HG03558 (cell line): ENCODE measurements around the gene DHRS3.
"Not testable (repeated sequence)": the region's sequence is repeated elsewhere in the genome, so short reads cannot be mapped to it uniquely, and the experiment has no call there.

Experiments
- ATAC-seq: cut with Tn5 transposase; IDR thresholded peaks from one replicate; pipeline ENCODE4 v1.9.1; 2021; ENCODE audit warnings: moderate number of reproducible peaks; ENCODE audit not compliant: unreplicated experiment; ENCODE audit errors: extremely low read depth

The DHRS3 gene

DNA sequence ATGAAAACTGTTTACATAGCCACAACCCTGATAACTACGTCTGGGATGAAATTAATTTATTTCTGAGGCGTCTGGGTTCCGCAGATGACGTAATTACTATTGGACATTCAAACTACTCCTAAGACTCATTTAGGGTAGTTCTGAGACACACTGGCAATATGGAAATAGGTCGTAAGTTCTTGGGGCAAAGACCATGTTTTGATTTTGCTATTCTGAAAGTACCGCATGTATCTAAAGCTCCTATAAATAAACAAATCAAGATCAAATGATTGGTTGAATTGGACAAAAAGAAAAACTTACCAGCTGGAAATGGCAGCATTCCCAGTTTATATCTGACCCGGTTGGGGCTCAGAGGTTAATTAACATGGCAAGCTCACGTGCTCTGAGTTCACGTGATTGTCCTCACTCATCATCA lies 74.3 kb downstream of the DHRS3 start:
- ATAC-seq: no peak

DNA sequence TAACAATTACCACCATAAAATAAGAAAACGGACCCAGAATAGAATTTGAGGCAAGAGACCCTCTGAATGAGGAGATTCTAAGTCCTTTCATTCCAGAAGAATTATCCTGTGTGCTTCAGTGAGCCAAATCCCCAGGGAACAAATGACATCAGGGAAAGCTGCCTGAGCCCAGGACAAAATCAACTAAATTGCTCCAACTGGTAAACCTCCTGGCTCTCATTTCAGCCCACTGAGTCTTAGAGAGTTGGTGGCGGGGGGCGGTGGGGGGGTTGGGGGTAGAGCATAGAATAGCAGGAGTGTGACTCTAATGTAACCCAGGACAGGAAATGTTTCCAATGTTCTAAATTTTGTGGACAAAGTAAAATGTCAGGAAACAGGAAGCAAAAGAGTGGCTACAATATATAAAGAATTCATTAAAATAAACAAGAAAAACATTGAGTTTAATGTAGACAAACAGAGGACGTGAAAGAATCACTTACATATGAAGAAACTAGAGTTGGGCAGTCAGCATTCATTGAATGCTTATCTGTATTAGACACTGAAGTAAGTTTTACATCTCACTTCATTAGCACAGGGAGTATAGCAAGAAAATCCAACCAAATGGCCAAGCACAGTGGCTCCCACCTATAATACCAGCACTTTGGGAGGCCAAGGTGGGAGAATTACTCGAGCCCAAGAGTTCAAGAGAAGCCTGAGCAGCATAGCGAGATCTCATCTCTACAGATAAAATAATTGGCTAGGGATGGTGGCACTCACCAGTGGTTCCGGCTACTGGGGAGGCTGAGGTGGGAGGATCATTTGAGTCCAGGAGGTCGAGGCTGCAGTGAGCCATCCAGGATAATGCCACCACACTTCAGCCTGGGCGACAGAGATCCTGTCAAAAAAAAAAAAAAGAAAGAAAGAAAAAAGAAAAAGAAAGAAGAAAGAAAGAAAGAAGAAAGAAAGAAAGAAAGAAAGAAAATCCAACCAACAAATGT lies 75.1 kb downstream of the DHRS3 start:
- ATAC-seq: no peak

DNA sequence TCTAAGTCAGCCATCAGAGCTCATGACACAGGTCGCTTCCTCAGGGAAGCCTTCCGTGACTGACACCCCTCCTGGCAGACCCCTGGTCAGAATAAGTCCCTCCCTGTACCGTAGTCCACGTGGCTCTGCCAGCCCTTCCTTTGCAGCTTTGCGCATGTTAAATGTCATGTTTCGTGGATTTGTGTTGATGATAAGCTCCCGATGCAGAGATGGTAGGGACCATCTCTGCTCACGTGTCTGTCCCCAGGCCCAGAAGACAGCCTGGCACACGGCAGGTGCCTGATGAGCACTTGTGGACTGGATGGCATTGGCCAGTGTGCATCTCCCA lies 75.9 kb downstream of the DHRS3 start:
- no peak for ATAC-seq

DNA sequence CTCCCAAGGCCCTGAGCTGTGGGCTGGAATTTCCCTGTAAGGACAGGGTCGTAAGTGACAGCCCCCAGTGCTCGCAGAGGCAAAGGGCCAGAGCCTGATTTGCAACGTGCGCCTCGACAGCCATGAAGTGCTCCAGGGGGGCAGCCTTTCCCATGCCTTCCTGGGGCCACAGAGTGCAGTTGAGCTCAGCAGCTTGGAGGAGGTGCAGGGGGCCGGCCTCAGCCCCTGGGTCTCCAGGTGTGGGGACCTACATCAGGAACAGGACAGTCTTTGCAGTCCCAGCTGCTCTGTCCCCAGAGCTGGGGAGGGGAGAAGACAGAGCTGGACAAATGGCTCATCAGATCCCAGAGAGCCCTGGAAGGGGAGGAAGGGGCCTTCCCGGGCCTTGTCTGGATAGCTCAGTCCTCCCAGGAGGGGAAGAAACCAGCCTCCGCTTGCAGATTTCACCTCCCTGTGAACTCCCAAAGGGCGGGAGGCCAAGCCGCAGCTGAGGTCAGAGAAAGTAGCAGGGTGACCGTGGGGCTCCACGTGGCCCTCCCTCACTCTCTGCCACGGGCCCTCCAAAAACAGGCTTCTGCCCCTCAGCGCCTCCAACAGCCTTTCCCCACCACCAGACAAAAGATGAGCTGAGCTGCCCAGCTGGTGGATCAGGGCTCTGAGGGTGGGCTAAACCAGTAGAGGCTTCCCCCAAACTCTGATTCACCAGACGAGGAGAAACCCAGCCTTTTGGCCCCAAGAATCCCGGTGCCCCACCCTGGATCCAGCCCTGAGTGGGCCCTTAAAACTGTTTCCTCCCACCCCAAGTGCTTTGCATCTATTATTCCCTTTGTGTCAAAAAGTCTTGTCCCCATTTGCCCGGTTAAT lies 76.5 kb downstream of the DHRS3 start:
- no peak for ATAC-seq

DNA sequence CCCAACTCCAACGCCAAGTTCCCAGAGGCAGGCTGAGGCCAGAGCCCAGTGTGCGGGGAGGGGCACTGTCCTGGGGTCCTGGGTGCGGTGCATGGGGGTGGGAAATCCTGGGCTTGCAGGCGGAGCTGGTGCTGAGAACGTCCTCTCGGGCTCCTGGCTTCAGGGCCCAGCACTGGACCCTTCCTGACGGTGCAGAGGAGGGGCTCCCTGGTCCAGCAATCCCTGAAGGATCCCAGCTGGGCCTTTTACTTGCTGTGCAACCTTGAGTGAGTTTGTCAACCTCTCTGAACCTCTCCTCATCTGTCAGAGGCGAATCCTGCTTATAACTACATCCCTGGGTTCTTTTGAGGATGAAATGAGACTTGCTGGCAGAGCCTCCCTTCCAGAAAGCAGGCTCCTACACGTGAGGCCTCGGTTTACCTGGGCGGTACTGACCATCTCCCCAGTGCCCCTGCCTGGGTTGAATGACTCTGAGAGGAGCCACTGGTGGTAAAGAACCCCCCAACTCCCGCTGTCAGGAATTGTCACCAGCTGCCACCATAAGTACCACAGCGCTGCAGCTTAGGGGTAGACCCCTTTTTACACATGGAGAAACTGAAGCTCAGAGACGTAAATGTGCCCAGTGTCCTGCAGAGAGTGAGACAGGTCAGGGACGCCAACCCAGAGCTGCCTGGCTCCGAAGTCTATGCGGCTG lies 77.3 kb downstream of the DHRS3 start:
- ATAC-seq: no peak

DNA sequence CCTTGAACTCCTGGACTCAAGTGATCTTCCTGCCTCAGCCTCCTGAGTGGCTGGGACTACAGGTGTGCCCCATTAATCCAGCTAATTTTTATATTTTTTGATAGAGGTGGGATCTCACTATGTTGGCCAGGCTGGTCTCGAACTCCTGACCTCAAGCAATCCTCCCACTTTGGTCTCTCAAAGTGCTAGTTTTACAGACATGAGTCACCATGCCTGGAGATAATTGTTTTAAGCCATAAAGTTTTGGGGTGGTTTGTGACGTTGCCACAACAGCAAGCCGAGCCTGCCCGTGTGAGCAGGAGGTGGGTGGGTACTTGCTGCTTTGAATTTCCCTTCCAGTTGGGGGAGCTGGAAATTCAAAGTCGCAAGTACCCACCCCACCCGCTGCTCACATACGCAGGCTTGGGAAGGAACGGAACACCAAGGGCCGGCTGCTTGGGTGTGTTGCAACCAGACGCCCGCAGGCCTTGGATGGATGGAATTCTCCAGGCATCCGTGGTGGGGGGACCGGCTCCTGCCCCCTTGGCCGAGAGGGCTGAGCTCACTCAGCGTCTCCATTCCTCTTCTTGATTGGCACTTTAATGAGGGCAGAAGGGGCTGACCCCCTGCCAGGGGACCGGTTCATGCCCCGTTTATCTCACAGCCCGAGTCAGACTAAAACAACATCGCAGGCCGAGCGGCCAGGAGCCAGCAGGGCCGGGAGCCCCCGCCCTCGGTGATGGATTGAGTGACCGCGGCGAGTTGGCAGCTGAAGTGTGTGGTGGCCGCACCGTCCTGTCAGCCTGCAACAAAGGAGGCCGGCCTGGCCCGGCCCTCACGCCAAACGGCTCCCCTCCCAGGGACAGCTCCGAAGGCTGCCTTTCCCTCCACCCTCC lies 78.1 kb downstream of the DHRS3 start:
- no peak for ATAC-seq

DNA sequence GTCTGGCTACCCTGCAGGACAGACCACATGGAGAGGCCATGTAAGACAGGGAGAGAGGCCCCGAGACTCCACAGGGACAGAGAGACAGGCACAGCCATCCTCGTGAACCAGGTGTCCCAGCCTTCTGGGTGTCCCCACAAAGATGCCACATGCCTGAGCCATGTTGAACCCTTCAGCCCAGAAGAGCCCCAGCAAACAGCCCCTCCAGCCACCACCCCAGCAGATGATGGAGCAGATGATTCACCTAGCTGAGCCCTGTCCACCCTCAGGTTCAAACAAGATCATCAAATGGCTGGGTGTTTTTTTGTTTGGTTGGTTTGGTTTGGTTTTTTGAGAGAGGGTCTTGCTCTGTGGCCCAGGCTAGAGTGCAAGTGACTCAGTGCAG lies 78.7 kb downstream of the DHRS3 start:
- ATAC-seq: no peak

DNA sequence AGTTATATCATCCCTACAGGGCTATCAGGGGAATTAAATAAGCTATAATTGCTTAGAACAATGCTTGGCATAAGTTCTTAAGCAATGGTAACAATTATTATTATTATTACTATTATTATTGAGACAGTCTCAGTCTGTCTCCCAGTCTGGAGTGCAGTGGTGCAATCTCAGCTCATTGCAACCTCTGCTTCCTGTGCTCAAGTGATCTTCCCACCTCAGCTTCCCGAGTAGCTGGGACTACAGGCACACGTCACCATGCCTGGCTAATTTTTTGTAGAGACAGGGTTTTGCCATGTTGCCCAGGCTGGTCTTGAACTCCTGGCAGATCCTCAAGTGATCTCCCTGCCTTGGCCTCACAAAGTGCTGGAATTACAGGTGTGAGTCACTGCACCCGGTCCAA lies 79.5 kb downstream of the DHRS3 start:
- not testable (repeated sequence) for ATAC-seq

DNA sequence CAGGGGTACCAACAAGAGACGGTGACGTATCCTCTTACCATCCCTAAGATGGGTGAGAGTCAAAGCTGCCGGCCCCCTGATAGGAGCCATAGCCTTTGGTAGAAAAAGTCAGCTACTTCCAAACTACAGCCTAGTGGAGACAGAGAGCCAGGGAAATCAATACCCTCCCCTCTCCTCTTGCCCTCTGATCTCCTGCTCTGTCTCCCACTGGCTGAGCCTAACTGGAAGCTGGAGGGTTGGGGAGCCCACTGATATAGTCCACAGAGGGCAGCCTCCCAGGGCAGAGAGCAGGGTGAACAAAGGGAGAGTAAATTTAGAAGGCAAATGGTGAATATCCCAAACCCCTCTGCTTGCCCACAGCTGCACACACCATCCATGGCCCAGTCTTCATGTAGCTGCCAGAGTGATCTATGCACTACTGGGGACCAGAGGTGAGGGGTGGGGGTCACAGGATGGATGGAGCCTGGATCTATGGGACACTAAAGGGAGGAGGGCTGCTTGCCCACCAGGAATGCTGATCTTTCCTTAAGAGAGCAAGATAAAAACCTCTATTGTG lies 80.0 kb downstream of the DHRS3 start:
- ATAC-seq: no peak

DNA sequence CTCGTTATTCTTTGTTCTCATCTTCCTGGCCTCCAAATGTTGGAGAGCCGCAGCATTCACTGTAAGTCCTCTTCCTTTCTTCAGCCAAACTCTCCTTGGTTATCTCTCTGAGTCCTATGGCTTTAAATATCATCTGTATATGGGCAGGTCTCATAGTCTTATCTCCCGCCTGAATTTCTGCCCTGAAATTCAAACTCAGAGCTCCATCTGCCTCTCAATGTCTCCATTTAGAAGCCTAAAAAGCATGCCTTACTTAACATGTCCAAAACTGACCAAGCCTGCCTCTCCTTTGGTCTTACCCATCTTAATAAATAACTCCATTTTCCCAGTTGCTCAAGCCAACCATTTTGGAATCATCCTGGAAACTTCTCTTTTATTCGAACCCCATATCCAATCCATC lies 80.7 kb downstream of the DHRS3 start:
- ATAC-seq: no peak

DNA sequence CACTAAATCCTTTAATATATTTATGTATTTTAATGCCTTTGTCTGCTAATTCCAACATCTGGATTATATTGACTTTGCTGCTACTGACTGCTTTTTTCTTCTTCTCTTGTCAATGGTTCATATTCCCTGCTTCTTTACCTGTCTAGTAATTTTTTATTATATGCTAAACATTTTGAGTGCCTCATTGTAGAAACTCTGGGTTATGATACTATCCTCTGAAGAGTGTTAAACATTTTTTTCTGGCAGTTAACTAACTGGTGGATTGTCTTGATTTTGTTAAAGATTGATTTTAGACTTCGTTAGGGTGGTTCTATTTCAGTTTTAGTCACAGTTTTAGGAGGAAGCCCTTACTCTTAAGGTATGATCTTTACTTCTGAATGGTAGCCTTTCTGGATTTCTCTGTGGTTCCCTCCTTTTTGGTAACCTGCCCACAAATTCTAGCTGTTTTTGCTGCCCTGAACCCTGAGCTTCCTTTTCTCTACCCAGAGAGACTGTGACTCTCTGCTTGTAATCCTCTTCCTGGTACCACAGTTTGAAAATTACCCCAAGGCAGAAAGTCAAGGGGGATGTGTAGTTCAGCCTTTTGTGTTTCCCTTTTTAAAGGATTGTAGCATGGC lies 81.9 kb downstream of the DHRS3 start:
- ATAC-seq: no peak

DNA sequence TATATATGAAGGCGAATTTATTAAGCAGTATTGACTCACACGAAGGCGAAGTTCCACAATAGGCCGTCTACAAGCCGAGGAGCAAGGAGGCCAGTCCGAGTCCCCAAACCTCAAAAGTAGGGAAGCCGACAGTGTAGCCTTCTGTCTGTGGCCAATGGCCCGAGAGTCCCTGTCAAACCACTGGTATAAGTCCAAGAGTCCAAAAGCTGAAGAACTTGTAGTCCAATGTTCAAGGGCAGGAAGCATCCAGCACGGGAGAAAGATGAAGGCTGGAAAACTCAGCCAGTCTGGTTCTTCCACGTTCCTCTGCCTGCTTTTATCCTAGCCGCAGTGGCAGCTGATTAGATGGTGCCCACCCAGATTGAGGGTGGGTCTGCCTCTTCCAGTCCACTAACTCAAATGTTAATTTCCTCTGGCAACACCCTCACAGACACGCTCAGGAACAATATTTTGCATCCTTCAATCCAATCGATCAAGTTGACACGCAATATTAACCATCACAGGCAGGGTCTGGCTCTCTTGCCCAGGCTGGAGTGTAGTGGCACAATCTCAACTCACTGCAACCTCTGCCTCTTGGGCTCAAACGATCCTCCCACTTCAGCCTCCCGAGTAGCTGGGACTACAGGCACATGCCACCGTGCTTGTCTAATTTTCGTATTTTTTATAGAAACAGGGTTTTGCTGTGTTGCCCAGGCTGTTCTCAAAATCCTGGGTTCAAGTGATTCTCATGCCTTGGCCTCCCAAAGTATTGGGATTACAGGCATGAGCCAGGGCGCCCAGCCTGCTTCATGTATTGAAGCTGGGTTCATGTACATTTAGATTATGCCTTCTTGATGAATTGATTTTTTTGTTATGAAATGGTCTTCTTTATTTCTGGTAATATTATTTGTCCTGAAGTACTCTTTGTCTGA lies 85.3 kb downstream of the DHRS3 start:
- no peak for ATAC-seq

DNA sequence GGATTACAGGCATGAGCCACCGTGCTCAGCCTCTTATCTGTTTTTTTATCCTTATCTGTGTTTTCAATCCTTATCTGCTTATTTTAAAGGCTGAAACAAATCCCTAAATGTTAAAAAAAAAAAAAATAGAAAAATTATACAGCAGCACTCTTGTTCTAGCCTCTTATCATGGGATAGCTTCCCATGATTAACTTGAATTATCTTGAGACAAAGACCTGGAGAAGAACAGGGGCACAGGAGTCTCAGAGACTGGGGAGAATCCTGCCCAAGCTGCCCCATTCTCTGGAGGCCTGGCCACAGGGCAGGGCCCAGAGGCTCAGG lies 86.9 kb downstream of the DHRS3 start:
- no peak for ATAC-seq

DNA sequence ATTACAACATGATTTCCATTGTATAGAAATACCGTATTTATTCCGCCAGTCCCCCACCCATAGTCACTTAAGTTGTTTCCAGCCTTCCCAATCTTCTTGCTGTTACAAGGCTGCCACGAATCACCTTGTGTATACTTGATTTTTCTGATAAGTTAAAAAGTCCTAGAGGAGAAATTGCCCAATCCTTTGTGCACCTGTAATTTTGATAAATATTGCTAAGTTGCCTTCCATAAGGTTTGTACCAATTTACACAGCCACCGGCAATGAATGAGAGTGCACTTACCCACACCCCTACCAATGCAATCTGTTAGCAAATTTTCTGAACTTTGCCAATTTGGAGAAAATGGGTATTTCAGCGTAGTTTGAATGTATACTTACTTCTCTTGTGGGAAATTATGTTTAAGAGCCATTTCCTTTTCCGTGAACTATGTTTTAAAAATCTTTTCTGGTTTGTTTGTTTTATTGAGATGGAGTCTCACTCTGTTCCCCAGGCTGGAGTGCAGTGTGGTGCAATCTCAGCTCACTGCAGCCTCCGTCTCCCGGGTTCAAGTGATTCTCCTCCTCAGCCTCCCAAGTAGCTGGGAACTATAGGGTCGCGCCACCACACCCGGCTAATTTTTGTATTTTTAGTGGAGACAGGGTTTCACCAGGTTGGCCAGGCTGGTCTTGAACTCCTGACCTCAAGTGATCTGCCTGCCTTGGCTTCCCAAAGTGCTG lies 87.4 kb downstream of the DHRS3 start:
- ATAC-seq: no peak

DNA sequence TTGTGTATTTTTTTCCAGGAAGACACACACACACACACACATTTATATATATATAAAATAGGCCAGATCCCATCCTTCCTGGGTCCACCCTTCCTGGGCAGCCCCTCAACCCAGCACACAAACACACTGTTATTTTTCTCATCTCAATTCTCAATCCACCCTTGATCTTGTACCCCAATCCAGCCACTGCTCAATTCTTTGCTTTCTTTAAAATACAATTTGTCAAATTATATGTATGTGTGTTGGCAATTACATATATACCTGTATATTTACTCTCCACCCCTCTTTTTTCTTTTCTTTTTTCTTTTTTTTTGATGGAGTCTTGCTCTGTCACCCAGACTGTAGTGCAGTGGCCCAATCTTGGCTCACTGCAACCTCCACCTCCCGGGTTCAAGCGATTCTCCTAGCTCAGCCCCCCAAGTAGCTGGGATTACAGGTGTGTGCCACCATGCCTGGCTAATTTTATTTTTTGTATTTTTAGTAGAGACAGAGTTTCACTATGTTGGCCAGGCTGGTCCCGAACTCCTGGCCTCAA lies 88.3 kb downstream of the DHRS3 start:
- no peak for ATAC-seq

DNA sequence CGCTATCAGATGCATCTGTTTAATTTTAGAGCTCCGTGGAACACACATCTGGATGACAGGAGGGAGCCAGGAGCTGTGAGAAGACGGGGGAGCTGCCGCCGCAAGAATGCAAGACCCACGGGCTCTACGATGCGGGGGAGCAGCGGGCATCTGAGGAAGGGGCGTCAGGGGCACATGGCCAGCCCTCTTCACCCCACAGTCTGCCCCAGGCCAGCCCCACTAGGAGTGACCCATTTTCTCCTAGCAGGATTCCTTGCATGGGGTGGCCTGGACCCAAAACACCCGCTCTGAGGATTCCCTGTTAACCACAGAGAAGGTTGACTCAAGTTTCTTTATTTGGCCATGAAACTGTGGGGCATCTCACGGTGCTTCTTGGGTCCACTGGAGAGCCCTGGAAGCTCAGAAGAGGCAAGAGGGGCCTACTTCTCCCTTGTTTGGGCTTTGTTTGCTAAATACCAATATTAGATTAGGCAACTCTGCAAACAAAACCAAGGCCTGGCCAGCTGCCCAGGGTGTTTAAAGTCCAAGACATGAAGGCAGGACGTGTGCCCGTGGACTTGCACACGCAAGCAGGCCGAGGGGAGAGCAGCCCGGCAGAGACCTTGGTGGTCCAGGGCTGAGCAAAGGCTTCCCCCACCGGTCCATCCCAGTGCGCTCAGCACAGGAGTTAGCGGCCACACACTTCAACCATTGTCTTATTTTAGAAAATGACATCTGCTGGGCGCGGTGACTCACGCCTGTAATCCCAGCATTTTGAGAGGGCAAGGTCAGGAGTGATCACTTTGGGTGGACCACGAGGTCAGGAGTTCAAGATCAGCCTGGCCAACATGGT lies 89.8 kb downstream of the DHRS3 start:
- ATAC-seq: no peak

DNA sequence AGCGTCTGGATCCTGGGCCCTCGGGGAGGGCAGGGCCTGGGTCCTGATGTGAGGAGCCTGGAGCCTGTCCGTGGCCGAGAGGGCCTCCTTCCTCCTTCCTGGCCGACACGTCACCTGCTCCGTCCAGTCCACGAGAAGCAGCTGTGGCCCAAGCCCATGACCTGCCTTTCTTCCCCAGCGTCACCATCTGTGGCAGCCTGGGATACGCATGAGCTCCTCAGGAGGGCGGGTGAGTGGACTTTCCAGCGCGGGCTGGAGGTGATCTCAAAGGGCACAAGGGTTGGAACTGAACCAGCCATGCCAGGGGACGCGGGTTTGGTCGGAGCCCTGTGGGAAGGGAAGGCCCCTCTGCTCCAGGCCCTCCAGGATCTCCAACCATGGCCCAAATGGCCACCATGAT lies 90.4 kb downstream of the DHRS3 start:
- no peak for ATAC-seq
